ENCODE results near the gene TTLL4.

The TTLL4 gene

DNA sequence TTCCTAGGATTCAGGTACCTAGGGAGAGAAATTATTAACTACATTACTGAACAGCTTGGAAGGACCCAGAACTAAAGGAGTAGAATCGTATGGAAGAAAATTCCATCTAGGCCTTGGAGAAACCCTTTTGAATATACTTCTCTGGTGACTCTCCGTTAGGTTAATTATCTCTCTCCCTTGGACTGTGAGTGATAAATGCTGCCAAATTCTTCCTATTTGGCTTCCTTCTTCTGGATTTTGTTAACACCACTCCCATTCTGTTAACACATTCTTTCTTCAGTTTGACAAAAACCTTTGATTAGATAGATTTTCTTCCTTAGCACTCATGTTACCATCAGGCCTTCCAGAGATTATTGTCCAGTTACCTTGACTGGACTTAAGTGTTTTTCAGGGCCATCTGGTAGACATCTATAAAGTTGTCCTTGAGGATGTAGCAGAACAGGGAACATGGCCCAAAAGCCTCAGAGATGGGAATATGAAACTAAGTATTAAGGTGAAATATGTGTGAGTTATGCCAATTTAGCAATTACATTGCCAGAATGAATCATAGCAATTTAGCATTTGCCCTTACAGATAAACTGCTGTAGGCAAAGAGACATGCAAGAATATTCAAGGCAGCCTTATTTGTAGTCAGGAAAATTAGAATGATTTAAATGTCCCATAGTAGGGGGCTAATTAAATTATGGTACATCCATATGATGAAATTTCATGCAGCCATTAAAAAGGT lies 78.1 kb downstream of the TTLL4 start:
- no peak for DNase-seq

DNA sequence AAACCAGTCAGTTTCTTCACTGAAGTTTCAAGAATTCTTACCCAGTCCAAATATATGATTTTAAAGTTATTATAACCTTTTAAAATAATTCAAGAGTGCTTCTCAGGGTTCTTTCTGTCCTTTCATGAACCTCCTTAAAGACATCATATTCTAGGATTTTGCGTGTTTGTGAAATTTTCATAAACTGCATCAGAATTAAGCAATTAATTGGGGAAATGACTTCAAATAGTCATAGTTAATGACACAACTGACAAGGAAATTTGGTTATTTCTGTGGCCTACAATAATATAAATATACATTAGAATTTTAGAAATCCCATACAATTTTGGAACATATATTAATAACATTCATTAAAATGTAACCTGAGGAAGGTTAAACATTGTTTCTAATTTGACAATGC lies 81.8 kb downstream of the TTLL4 start:
- DNase-seq: no peak

- DNase-seq: no peak
Measured at GRCh38 chr2:218796691-218797090, 86.1 kb downstream of the TTLL4 start.

DNA sequence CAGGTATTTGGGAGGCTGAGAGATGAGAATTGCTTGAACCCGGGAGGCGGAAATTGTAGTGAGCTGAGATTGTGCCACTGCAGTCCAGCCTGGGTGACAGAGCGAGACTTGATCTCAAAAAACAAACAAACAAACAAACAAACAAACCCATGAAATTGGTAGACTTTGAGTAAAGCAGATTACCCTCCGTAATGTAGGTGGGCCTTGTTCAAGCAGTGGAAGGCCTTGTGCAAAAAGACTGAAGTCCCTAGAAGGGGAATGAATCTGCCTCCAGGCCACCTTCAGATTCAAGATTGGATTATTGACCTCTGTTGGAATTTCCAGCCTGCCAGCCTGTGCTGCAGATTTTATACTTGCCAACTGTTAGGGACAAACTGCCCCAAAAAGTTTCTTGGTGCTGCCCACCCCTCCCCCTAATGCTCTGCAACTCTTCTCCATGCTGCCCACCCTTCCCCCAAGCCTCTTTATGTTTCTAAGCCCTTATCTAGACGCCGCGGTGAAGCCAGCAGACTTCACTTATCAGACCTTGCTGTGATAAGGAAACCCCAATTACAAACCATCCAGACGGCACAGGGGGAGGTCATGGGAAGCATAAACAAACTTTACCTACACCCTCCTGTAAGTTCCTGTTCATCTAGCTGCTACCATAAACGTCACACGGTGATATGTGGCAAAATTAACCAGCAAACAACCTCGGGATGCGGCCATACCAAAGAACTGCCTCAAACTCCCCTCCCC lies 88.3 kb downstream of the TTLL4 start:
- no peak for DNase-seq

DNA sequence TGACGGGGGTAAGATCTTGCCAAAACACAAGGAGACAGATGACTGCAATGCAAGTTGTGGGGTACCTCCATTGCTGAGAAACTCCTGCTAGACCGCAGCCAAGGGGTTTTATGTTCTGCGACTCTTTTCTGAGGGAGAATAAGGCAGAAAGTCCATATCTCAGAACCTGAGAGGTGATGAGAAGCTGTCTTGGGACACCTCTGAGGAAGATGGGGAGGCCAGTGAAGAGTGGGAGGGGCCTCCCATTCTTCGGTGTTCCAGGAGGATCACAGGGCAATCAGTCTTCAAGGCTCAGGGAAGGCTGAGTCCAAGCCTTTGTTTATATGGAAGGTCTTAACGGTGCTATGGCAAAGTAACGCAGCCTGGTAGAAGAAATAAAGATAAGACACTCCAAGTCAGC lies 89.4 kb downstream of the TTLL4 start:
- DNase-seq: no peak

- no peak for DNase-seq
Measured at GRCh38 chr2:218802386-218802994, 91.9 kb downstream of the TTLL4 start.

DNA sequence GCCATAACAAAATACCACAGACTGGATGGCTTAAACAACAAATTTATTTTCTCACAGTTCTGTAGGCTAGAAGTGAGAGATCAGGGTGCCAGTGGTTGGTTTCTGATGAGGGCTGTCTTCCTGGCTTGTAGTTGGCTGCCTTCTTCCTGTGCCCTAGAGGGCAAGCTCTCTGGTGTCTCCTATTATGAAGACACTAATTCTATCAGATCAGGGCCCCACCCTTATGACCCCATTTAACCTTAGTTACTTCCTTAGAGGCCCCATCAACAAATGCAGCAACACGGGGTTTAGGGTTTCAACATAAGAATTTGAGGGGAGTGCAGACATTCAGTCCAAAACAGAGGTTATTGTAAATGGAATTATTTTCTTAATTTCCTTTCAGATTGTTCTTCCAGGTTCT lies 94.2 kb downstream of the TTLL4 start:
- no peak for DNase-seq
